ENCODE data around the gene SLIT3.

The SLIT3 gene

GRCh38 chr5:168734119-168734518 is 566.8 kb downstream of the SLIT3 start:
- no peak for DNase-seq (ENCODE audit: low read depth)
- TF ChIP-seq, protein P1, sequence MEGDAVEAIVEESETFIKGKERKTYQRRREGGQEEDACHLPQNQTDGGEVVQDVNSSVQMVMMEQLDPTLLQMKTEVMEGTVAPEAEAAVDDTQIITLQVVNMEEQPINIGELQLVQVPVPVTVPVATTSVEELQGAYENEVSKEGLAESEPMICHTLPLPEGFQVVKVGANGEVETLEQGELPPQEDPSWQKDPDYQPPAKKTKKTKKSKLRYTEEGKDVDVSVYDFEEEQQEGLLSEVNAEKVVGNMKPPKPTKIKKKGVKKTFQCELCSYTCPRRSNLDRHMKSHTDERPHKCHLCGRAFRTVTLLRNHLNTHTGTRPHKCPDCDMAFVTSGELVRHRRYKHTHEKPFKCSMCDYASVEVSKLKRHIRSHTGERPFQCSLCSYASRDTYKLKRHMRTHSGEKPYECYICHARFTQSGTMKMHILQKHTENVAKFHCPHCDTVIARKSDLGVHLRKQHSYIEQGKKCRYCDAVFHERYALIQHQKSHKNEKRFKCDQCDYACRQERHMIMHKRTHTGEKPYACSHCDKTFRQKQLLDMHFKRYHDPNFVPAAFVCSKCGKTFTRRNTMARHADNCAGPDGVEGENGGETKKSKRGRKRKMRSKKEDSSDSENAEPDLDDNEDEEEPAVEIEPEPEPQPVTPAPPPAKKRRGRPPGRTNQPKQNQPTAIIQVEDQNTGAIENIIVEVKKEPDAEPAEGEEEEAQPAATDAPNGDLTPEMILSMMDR (conservative IDR thresholded peaks at IDR 0.05; ENCODE audit: control insufficient read depth, insufficient read depth, low read depth, low read length) = no peak

DNA sequence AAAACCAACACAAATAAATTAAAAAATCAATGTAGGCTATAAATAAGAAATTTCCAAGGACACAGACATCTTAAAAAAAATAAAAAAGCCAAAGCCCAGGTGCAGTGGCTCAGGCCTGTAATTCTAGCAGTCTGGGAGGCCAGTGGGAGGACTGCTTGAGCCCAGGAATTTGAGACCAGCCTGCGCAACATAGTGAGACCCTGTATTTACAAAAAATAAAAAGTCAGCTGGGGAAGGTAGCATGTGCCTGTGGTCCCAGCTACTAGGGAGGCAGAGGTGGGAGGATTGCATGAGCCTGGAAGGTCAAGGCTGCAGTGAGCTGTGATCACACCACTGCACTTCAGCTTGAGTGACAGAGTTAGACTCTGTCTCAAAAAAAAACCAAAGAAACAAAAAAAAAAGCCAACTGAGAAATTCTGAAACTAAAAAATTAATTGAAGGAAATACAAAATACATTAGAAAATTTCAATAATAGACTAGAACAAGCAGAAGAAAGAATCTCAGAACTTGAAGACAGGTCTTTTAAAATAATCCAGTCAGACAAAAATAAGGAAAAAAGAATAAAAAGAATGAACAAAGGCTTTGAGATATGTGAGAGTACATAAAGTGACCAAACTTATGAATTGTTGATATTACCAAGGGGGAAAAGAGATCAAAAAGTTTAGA is 572.3 kb downstream of the SLIT3 start:
- no peak for DNase-seq (ENCODE audit: low read depth)
- H3K4me3 ChIP-seq (ENCODE audit: control insufficient read depth, low read depth, low read length) = no peak overlapping the region
- TF ChIP-seq, protein P1 (conservative IDR thresholded peaks at IDR 0.05; ENCODE audit: control insufficient read depth, insufficient read depth, low read depth, low read length) = no peak

More at GRCh38 chr5:168734119-168734518, 566.8 kb downstream of the SLIT3 start:
- no peak overlapping the region for H3K4me3 ChIP-seq (ENCODE audit: control insufficient read depth, low read depth, low read length)

DNA sequence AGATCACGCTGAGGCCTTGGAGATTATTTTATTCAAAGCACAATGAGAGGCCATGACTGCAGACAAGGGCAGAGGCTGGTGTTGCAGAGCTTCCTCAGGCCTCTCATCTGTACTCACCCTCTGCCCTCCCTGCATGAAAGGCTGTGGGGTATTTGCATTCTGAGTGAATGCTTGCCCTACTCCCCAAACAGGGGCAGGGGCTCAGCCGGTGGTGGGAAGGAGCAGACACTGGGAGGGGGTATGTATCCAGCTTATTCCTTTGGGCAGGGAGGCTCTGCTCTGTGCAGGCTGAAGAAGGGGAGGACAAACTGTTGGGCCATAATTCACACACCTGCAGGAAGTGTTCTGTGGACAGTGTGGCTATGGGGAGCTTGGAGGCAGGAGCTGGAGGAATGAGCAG is 573.4 kb downstream of the SLIT3 start:
- no peak overlapping the region for H3K4me3 ChIP-seq (ENCODE audit: control insufficient read depth, low read depth, low read length)
- TF ChIP-seq, protein P1 (conservative IDR thresholded peaks at IDR 0.05; ENCODE audit: control insufficient read depth, insufficient read depth, low read depth, low read length) = no peak
- DNase-seq (ENCODE audit: low read depth) = no peak

DNA sequence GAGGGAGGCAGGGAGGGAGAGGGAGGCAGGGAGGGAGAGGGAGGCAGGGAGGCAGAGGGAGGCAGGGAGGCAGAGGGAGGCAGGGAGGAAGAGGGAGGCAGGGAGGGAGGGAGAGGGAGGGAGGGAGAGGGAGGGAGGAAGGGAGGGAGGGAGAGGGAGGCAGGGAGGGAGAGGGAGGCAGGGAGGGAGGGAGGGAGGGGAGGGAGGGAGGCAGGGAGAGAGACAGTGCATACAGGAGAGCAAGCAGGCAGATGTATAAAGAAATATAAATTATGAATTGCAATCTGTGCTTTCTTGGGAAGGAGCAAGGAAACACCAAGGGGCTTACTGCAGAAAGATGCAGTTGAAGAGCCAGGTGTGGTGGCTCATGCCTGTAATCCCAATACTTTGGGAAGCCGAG is 574.6 kb downstream of the SLIT3 start:
- TF ChIP-seq, protein P1 (conservative IDR thresholded peaks at IDR 0.05; ENCODE audit: control insufficient read depth, insufficient read depth, low read depth, low read length) = no peak

GRCh38 chr5:168724227-168724626 is 576.7 kb downstream of the SLIT3 start:
- no peak overlapping the region for H3K4me3 ChIP-seq (ENCODE audit: control insufficient read depth, low read depth, low read length)
- DNase-seq (ENCODE audit: low read depth) = no peak
- TF ChIP-seq, protein P1 (conservative IDR thresholded peaks at IDR 0.05; ENCODE audit: control insufficient read depth, insufficient read depth, low read depth, low read length) = no peak

More for the DNA sequence above, 574.6 kb downstream of the SLIT3 start:
- no peak overlapping the region for H3K4me3 ChIP-seq (ENCODE audit: control insufficient read depth, low read depth, low read length)
- DNase-seq (ENCODE audit: low read depth) = no peak

DNA sequence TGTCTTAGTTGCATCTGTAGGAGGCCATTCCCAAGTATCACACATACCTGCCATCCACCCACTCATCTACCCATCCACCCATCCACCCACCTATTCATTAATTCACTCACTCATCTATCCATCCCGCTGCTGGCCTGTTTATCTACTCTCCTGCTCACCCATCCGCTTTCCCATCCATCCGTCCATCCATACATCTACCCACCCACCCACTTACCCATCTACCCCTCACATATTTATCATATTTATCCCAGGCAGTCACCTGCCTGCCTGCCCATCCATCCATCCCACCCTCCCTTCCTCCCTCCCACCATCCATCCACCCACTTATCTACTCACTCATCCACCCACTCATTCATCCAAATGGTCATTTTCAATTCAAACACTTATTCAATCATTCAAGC is 577.9 kb downstream of the SLIT3 start:
- DNase-seq (ENCODE audit: low read depth) = no peak
- TF ChIP-seq, protein P1 (conservative IDR thresholded peaks at IDR 0.05; ENCODE audit: control insufficient read depth, insufficient read depth, low read depth, low read length) = no peak
- H3K4me3 ChIP-seq (ENCODE audit: control insufficient read depth, low read depth, low read length) = no peak overlapping the region
